Measurements from ENCODE around the gene TPD52L1.
"Not testable (repeated sequence)": the region's sequence is repeated elsewhere in the genome, so short reads cannot be mapped to it uniquely, and the experiment has no call there.

The TPD52L1 gene

GRCh38 chr6:125274935-125275334, 121.4 kb downstream of the TPD52L1 start:
- no peaks in the 10 kb centered on the region for H3K27me3 ChIP-seq
- H3K27ac ChIP-seq, result no peak overlapping the region
- TF ChIP-seq CTCF (IDR thresholded peaks at IDR 0.05), result no peak
- H3K36me3 ChIP-seq, result peaks cover 49% of the 10 kb centered on the region
- H3K4me1 ChIP-seq (ENCODE audit: control insufficient read depth in 1 of 2, insufficient read depth in 1 of 2, low read depth in 1 of 2, low read length in 1 of 2), result no peaks in the 10 kb centered on the region
- H3K4me3 ChIP-seq (ENCODE audit: low read depth in 1 of 2, low read length in 1 of 2), result no peak overlapping the region
- H3K9me3 ChIP-seq, result no peaks in the 10 kb centered on the region

GRCh38 chr6:125275779-125276178, 122.2 kb downstream of the TPD52L1 start:
- Histone ChIP-seq H3K36me3 (peaks cover 57% of the 10 kb centered on the region), H3K9me3 (no peaks in the 10 kb centered on the region), H3K4me1 (ENCODE audit: control insufficient read depth in 1 of 2, insufficient read depth in 1 of 2, low read depth in 1 of 2, low read length in 1 of 2) (no peaks in the 10 kb centered on the region), H3K27me3 (no peaks in the 10 kb centered on the region), H3K27ac (no peak overlapping the region), H3K4me3 (ENCODE audit: low read depth in 1 of 2, low read length in 1 of 2) (no peak overlapping the region)
- TF ChIP-seq CTCF (IDR thresholded peaks at IDR 0.05), result no peak

GRCh38 chr6:125277838-125278237, 124.3 kb downstream of the TPD52L1 start:
- Histone ChIP-seq H3K36me3 (peaks cover 49% of the 10 kb centered on the region), H3K27me3 (no peaks in the 10 kb centered on the region), H3K4me1 (ENCODE audit: control insufficient read depth in 1 of 2, insufficient read depth in 1 of 2, low read depth in 1 of 2, low read length in 1 of 2) (no peaks in the 10 kb centered on the region), H3K27ac (no peak overlapping the region), H3K9me3 (no peaks in the 10 kb centered on the region), H3K4me3 (ENCODE audit: low read depth in 1 of 2, low read length in 1 of 2) (no peak overlapping the region)
- no peak for TF ChIP-seq CTCF (IDR thresholded peaks at IDR 0.05)

GRCh38 chr6:125279961-125280360, 126.4 kb downstream of the TPD52L1 start:
- no peak for TF ChIP-seq CTCF (IDR thresholded peaks at IDR 0.05)
- H3K4me1 ChIP-seq (ENCODE audit: control insufficient read depth in 1 of 2, insufficient read depth in 1 of 2, low read depth in 1 of 2, low read length in 1 of 2), result no peaks in the 10 kb centered on the region
- H3K36me3 ChIP-seq, result peaks cover 32% of the 10 kb centered on the region
- H3K27ac ChIP-seq, result no peak overlapping the region
- no peaks in the 10 kb centered on the region for H3K9me3 ChIP-seq
- no peaks in the 10 kb centered on the region for H3K27me3 ChIP-seq
- H3K4me3 ChIP-seq (ENCODE audit: low read depth in 1 of 2, low read length in 1 of 2), result no peak overlapping the region

GRCh38 chr6:125280370-125281035, 126.9 kb downstream of the TPD52L1 start:
- H3K9me3 ChIP-seq; H3K27me3 ChIP-seq; H3K4me3 ChIP-seq (ENCODE audit: low read depth in 1 of 2, low read length in 1 of 2); H3K4me1 ChIP-seq (ENCODE audit: control insufficient read depth in 1 of 2, insufficient read depth in 1 of 2, low read depth in 1 of 2, low read length in 1 of 2); H3K27ac ChIP-seq: not testable (repeated sequence)
- peaks cover 26% of the 10 kb centered on the region for H3K36me3 ChIP-seq

- not testable (repeated sequence) for H3K27me3 ChIP-seq; H3K4me3 ChIP-seq (ENCODE audit: low read depth in 1 of 2, low read length in 1 of 2); H3K27ac ChIP-seq; H3K36me3 ChIP-seq; H3K4me1 ChIP-seq (ENCODE audit: control insufficient read depth in 1 of 2, insufficient read depth in 1 of 2, low read depth in 1 of 2, low read length in 1 of 2); H3K9me3 ChIP-seq
These were observed 128.9 kb downstream of the TPD52L1 start for GRCh38 chr6:125282470-125282869.

Data from neutrophil (primary cell).